Liver (tissue), 3 donors: ENCODE data around the gene ITGA7.

Source experiments
- JUND ChIP-seq, 2 donors: IDR thresholded peaks; 2 replicates each; pipeline ENCODE4 v1.6.1; 2016; ENCODE audit warnings: antibody characterized with exemption in 2 of 2
- MAX ChIP-seq: IDR thresholded peaks from 2 replicates; pipeline ENCODE4 v1.6.1; 2016; ENCODE audit warnings: antibody characterized with exemption
- RAD21 ChIP-seq, 2 donors: IDR thresholded peaks; 2 replicates each; pipeline ENCODE4 v1.6.1; 2016; ENCODE audit warnings: antibody characterized with exemption in 2 of 2, mild to moderate bottlenecking in 2 of 2
- YY1 ChIP-seq: IDR thresholded peaks from 2 replicates; pipeline ENCODE4 v1.6.1; 2016; ENCODE audit warnings: antibody characterized with exemption, mild to moderate bottlenecking
- TF ChIP-seq, protein P1 (sequence below): fragments of 150-350 bp; IDR thresholded peaks from 2 replicates; pipeline ENCODE4 v1.5.1; 2017; ENCODE audit warnings: improper control_type of control experiment, low read depth, low read length; ENCODE audit not compliant: missing input control
- donor health status: healthy.
- donor health status: healthy.

DNA sequence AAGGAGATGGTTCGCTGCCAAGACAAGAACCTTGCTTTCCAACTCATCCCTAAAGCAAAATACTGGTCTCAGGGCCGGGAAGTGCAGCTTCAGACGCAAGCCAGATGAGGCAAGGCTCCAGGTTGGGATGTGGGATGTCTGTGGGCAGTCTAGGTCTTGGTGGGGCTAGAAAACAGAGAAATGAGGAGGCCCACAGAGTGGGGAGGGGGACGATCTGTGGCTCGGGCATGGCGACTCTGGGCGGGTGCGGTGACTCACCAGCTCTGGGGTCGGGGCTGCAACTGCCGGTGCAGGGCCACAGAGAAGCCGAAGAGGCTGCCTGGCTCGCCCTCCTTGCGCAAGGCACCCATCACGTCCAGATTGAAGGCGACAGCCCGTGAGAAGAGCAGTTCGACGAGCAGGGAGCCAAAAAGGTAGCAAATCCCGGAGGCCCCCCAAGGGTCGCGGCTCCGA is 459 bp downstream of the ITGA7 start:
- TF ChIP-seq YY1 (no peak), MAX (no peak), JUND (IDR thresholded peaks at IDR 0.05) (no peak), RAD21 (IDR thresholded peaks at IDR 0.05) (no peak)
- TF ChIP-seq, protein P1, sequence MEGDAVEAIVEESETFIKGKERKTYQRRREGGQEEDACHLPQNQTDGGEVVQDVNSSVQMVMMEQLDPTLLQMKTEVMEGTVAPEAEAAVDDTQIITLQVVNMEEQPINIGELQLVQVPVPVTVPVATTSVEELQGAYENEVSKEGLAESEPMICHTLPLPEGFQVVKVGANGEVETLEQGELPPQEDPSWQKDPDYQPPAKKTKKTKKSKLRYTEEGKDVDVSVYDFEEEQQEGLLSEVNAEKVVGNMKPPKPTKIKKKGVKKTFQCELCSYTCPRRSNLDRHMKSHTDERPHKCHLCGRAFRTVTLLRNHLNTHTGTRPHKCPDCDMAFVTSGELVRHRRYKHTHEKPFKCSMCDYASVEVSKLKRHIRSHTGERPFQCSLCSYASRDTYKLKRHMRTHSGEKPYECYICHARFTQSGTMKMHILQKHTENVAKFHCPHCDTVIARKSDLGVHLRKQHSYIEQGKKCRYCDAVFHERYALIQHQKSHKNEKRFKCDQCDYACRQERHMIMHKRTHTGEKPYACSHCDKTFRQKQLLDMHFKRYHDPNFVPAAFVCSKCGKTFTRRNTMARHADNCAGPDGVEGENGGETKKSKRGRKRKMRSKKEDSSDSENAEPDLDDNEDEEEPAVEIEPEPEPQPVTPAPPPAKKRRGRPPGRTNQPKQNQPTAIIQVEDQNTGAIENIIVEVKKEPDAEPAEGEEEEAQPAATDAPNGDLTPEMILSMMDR = no peak
